Stimulated activated CD4-positive, alpha-beta T cell treated with anti-CD3 and anti-CD28 coated beads, TNF-alpha, amount 100 ng/mL, for 48 hours (primary cell): ENCODE results near the gene CSPG4.

ENCODE experiments used
- DNase-seq, 3 donors: peaks; one replicate each; pipeline ENCODE4 v3.0.0-alpha.2; 2020; ENCODE audit warnings: low read depth in 3 of 3

CSPG4 gene

GRCh38 chr15:75669191-75669878, 43.3 kb downstream of the CSPG4 start:
- no peak for DNase-seq

- DNase-seq, result no peak
Observed at GRCh38 chr15:75666823-75667501, 45.7 kb downstream of the CSPG4 start.

- no peak for DNase-seq
Observed at GRCh38 chr15:75663931-75664421, 48.7 kb downstream of the CSPG4 start.

GRCh38 chr15:75662823-75663519, 49.7 kb downstream of the CSPG4 start:
- DNase-seq, result no peak

GRCh38 chr15:75661756-75662140, 50.9 kb downstream of the CSPG4 start:
- DNase-seq, result no peak

GRCh38 chr15:75661100-75661755, 51.4 kb downstream of the CSPG4 start:
- DNase-seq, result no peak

- DNase-seq, result no peak
Observed at GRCh38 chr15:75659928-75660645, 52.6 kb downstream of the CSPG4 start.

- DNase-seq, result no peak
Observed at GRCh38 chr15:75659141-75659771, 53.4 kb downstream of the CSPG4 start.

GRCh38 chr15:75656813-75657212, 55.8 kb downstream of the CSPG4 start:
- DNase-seq, result no peak

- DNase-seq, result no peak
Observed at GRCh38 chr15:75656331-75656730, 56.3 kb downstream of the CSPG4 start.

- DNase-seq, result no peak
Observed at GRCh38 chr15:75655931-75656330, 56.7 kb downstream of the CSPG4 start.

- no peak for DNase-seq
Observed at GRCh38 chr15:75654201-75654907, 58.3 kb downstream of the CSPG4 start.

- DNase-seq, result no peak
Observed at GRCh38 chr15:75653347-75653913, 59.2 kb downstream of the CSPG4 start.

- DNase-seq, result no peak
Observed at GRCh38 chr15:75651810-75652543, 60.7 kb downstream of the CSPG4 start.

GRCh38 chr15:75650908-75651809, 61.5 kb downstream of the CSPG4 start:
- no peak for DNase-seq

GRCh38 chr15:75649848-75650247, 62.8 kb downstream of the CSPG4 start:
- DNase-seq, result no peak

GRCh38 chr15:75649045-75649761, 63.4 kb downstream of the CSPG4 start:
- DNase-seq, result no peak
